HepG2 (cell line): Measurements from ENCODE around the gene TRPC3. TPM values are rescaled to one million over a fixed set of nuclear protein-coding genes. Genes with fewer than 3 reads are reported as not detected.

Experiments used
- ATAC-seq: fragments of 200-7000 bp; cut with Tn5 transposase; 3 replicates; pipeline ENCODE4 v1.9.1; 2020; ENCODE audit warnings: mild to moderate bottlenecking, moderate library complexity
- BruUV-seq: library from RNA; stranded (reverse); fragments of 400-500 nt; replicated peaks from 2 replicates; lab custom pipeline; 2021; lab: Mats Ljungman, UMichigan
- CTCF ChIA-PET: fragments of 300-600 bp; formaldehyde crosslinking; extraction: SDS; loops from one replicate; lab custom pipeline; 2021; ENCODE audit warnings: low total read pairs, inconsistent platforms, low intra/inter-chr PET ratio; lab: Yijun Ruan, JAX
- POLR2A ChIA-PET: fragments of 350-600 bp; sonication (Branson Sonifier 250); formaldehyde crosslinking; loops from one replicate; lab custom pipeline; 2020; ENCODE audit warnings: antibody characterized with exemption, inconsistent platforms; lab: Yijun Ruan, JAX
- DNase-seq: peaks from one replicate; pipeline ENCODE4 v3.0.0-alpha.2; 2015; ENCODE audit warnings: low spot score
- FAIRE-seq: peaks from 3 replicates; lab custom pipeline; 2011; peaks lifted over from hg19 to GRCh38; lab: Jason Lieb, UNC
- H2AFZ ChIP-seq: one replicate; pipeline ENCODE4 v1.6.1; 2011; ENCODE audit warnings: low read length, inconsistent platforms
- H3K27ac ChIP-seq: fragments of 300-600 bp; 3 replicates; pipeline ENCODE4 v1.8.0; 2011; ENCODE audit warnings: mixed run types, mild to moderate bottlenecking, mixed read lengths, low read length, inconsistent platforms; ENCODE audit not compliant: insufficient read depth; ENCODE audit errors: extremely low read length
- H3K27me3 ChIP-seq, 2 experiments: fragments of 200-600 bp in 1 of 2; 2 replicates in 1 of 2; 3 replicates in 1 of 2; pipeline versions ENCODE4 v1.6.0 to v1.8.0; 2011; ENCODE audit warnings: low read length in 2 of 2, mild to moderate bottlenecking in 2 of 2, moderate library complexity in 2 of 2, inconsistent platforms in 1 of 2; ENCODE audit not compliant: insufficient read depth in 2 of 2, control insufficient read depth in 1 of 2
- H3K36me3 ChIP-seq, 2 experiments: fragments of 200-600 bp in 1 of 2; replicated peaks in 1 of 2; 2 replicates in 1 of 2; 3 replicates in 1 of 2; pipeline versions ENCODE4 v1.5.1 to v1.8.0; 2011; ENCODE audit warnings: low read length in 2 of 2, inconsistent platforms in 1 of 2; ENCODE audit not compliant: insufficient read depth in 2 of 2, control insufficient read depth in 1 of 2
- H3K4me1 ChIP-seq: 2 replicates; pipeline ENCODE4 v1.5.1; 2012; ENCODE audit warnings: low read length, inconsistent platforms; ENCODE audit not compliant: insufficient read depth
- H3K4me2 ChIP-seq: 2 replicates; pipeline ENCODE4 v1.6.0; 2011; ENCODE audit warnings: low read depth, low read length, inconsistent platforms
- H3K4me3 ChIP-seq, 3 experiments: fragments of 200-600 bp in 1 of 3; sonication (generic), shearing (Covaris generic) in 1 of 3; replicated peaks in 1 of 3; 2 replicates each; pipeline ENCODE4 v1.5.1; 2011 to 2016; ENCODE audit warnings: low read length in 3 of 3, inconsistent platforms in 2 of 3, low read depth in 2 of 3, mild to moderate bottlenecking in 2 of 3, control low read depth in 1 of 3, mixed read lengths in 1 of 3; ENCODE audit not compliant: insufficient read depth in 1 of 3
- H3K79me2 ChIP-seq: one replicate; pipeline ENCODE4 v1.6.1; 2011; ENCODE audit warnings: low read length, inconsistent platforms; ENCODE audit not compliant: insufficient read depth
- H3K9ac ChIP-seq: 2 replicates; pipeline ENCODE4 v1.6.0; 2011; ENCODE audit warnings: mild to moderate bottlenecking, low read depth, low read length, inconsistent platforms; ENCODE audit not compliant: insufficient read depth
- H3K9me3 ChIP-seq: 2 replicates; pipeline ENCODE4 v1.5.1; 2012; ENCODE audit warnings: mild to moderate bottlenecking, low read length
- H4K20me1 ChIP-seq: 2 replicates; pipeline ENCODE4 v1.6.0; 2011; ENCODE audit warnings: inconsistent platforms, mild to moderate bottlenecking, low read length, moderate library complexity; ENCODE audit not compliant: insufficient read depth
- ARHGAP35 ChIP-seq: sonication (generic); formaldehyde crosslinking; IDR thresholded peaks from 2 replicates; pipeline ENCODE4 v1.9.0; 2022; ENCODE audit warnings: mild to moderate bottlenecking, inconsistent platforms, moderate library complexity, missing genetic modification reagents, borderline replicate concordance
- ARNT2 ChIP-seq: sonication (generic); formaldehyde crosslinking; IDR thresholded peaks from 2 replicates; pipeline ENCODE4 v1.8.0; 2022; ENCODE audit warnings: mild to moderate bottlenecking, low read depth, missing genetic modification reagents, moderate library complexity
- FOXP4 ChIP-seq: sonication (generic); formaldehyde crosslinking; IDR thresholded peaks from 2 replicates; pipeline ENCODE4 v1.4.0; 2020; ENCODE audit warnings: missing genetic modification reagents
- HNRNPH1 ChIP-seq: fragments of 200-400 bp; formaldehyde crosslinking; optimal IDR thresholded peaks from 2 replicates; pipeline ENCODE3; 2017; ENCODE audit warnings: mild to moderate bottlenecking, low read depth, low read length
- KAT7 ChIP-seq: IDR thresholded peaks from 2 replicates; pipeline ENCODE4 v1.6.1; 2018; ENCODE audit warnings: borderline replicate concordance, missing compliant biosample characterization
- MAF1 ChIP-seq: sonication (generic); formaldehyde crosslinking; IDR thresholded peaks from 2 replicates; pipeline ENCODE4 v1.5.0; 2020; ENCODE audit warnings: missing genetic modification reagents, borderline replicate concordance
- MAFF ChIP-seq: IDR thresholded peaks from 2 replicates; pipeline ENCODE4 v1.6.1; 2011; ENCODE audit warnings: low read depth, low read length, improper control_type of control experiment
- SIN3A ChIP-seq: IDR thresholded peaks from 2 replicates; pipeline ENCODE4 v1.6.1; 2011; ENCODE audit warnings: low read depth, mild to moderate bottlenecking, control low read depth, low read length, borderline replicate concordance
- SMARCE1 ChIP-seq: fragments of 450-650 bp; IDR thresholded peaks from 2 replicates; pipeline ENCODE4 v1.6.1; 2017; ENCODE audit warnings: borderline replicate concordance
- TBX2 ChIP-seq: sonication (generic); formaldehyde crosslinking; IDR thresholded peaks from 2 replicates; pipeline ENCODE4 v1.5.0; 2020; ENCODE audit warnings: missing genetic modification reagents, mild to moderate bottlenecking, borderline replicate concordance
- TCF7 ChIP-seq: sonication (generic); IDR thresholded peaks from 2 replicates; pipeline ENCODE4 v1.6.1; 2016; ENCODE audit warnings: antibody characterized with exemption, low read depth
- TSC22D2 ChIP-seq: sonication (generic); formaldehyde crosslinking; IDR thresholded peaks from 2 replicates; pipeline ENCODE4 v1.5.1; 2020; ENCODE audit warnings: missing genetic modification reagents, mild to moderate bottlenecking, borderline replicate concordance
- ZFP62 ChIP-seq: sonication (generic); formaldehyde crosslinking; IDR thresholded peaks from 2 replicates; pipeline ENCODE4 v1.4.0; 2020; ENCODE audit warnings: missing genetic modification reagents
- ZNF7 ChIP-seq: IDR thresholded peaks from 2 replicates; pipeline ENCODE4 v1.6.1; 2016; ENCODE audit warnings: missing biosample characterization, missing genetic modification reagents
- ZNF777 ChIP-seq: sonication (generic); formaldehyde crosslinking; IDR thresholded peaks from 2 replicates; pipeline ENCODE4 v1.4.0; 2020; ENCODE audit warnings: missing genetic modification reagents
- ZNF784 ChIP-seq: sonication (generic); formaldehyde crosslinking; IDR thresholded peaks from 2 replicates; pipeline ENCODE4 v1.5.1; 2020; ENCODE audit warnings: missing genetic modification reagents, mild to moderate bottlenecking, borderline replicate concordance
- WGBS: methylation state at CpG from one replicate; pipeline ENCODE4 v1.1.6; 2017; ENCODE audit warnings: low lambda C conversion rate; 5-methylcytosine and 5-hydroxymethylcytosine counted together
- in situ Hi-C: cut with HindIII; loops from 2 replicates; pipeline ENCODE4 v1.10.0; 2017; ENCODE audit warnings: low pct_unique_long_range_greater_than_20kb; ENCODE audit not compliant: extremely low pct_ligation_motif_present
- intact Hi-C: fragments of 100-400 bp; cut with micrococcal nuclease; formaldehyde crosslinking; loops from one replicate; pipeline ENCODE4 v1.10.0; 2022; ENCODE audit not compliant: unreplicated experiment
- polyA plus RNA-seq, 8 experiments: library from polyadenylated mRNA; depleted of rRNA in 3 of 8; stranded (reverse) in 7 of 8; unstranded in 1 of 8; fragments of >200 nt; fragmentation: Illumina TruSeq in 4 of 8; extraction: Trizol in 4 of 8; gene quantifications; 2 replicates each; pipeline versions ENCODE4 v1.2.1 to v1.2.3, GENCODE V29; 2011 to 2016; ENCODE audit warnings: low read depth in 4 of 8, missing spikeins in 1 of 8, mixed read lengths in 1 of 8; ENCODE audit not compliant: insufficient read depth in 1 of 8
- total RNA-seq, 5 experiments: library from RNA; depleted of rRNA; stranded (reverse); fragments of >200 nt; fragmentation: Illumina TruSeq; extraction: Trizol; gene quantifications; 2 replicates each; pipeline ENCODE4 v1.2.3, GENCODE V29; 2016; ENCODE audit warnings: low read depth in 1 of 5
- TF ChIP-seq, protein P1 (sequence below), 2 experiments: sonication (generic) in 1 of 2; formaldehyde crosslinking in 1 of 2; IDR thresholded peaks; 2 replicates each; pipeline versions ENCODE4 v1.4.0 to v1.6.1; 2018 to 2020; ENCODE audit warnings: missing genetic modification reagents in 2 of 2, borderline replicate concordance in 1 of 2, low read depth in 1 of 2, mild to moderate bottlenecking in 1 of 2, missing biosample characterization in 1 of 2
- TF ChIP-seq, protein P2 (sequence below): sonication (generic); formaldehyde crosslinking; IDR thresholded peaks from 2 replicates; pipeline ENCODE4 v1.4.0; 2020; ENCODE audit warnings: mild to moderate bottlenecking, missing genetic modification reagents

TRPC3 gene
- total and polyA plus RNA-seq, 2 of the 13 experiments (the other 11 are each of a cell fraction or from before 2014, with no cell fraction given) = not detected

GRCh38 chr4:121990489-121990888, 38.6 kb upstream of the TRPC3 start:
- H3K9ac ChIP-seq = no peak overlapping the region
- POLR2A ChIA-PET = no interaction called here
- H3K36me3 ChIP-seq = no peaks in the 10 kb centered on the region
- no TSS peak for BruUV-seq
- DNase-seq (no peak), ATAC-seq (no peak), FAIRE-seq (no peak)
- H3K4me1 ChIP-seq = no peaks in the 10 kb centered on the region
- WGBS = 25% methylated on average over 6 of the region's 6 CpGs
- no peak overlapping the region for H3K27ac ChIP-seq
- no peak overlapping the region for H3K4me2 ChIP-seq
- in situ Hi-C loops (no loop called here), intact Hi-C loops (no loop called here)
- H3K4me3 ChIP-seq = no peak overlapping the region
- no peak overlapping the region for H2AFZ ChIP-seq
- H3K79me2 ChIP-seq = no peaks in the 10 kb centered on the region
- CTCF ChIA-PET = no interaction called here
- no peaks in the 10 kb centered on the region for H3K9me3 ChIP-seq
- no peaks in the 10 kb centered on the region for H4K20me1 ChIP-seq
- H3K27me3 ChIP-seq = 0 out of 5 replicates have a peak, but pooled peaks cover 0 to 3% of the 10 kb centered on the region in 2 experiments
- TF ChIP-seq KAT7 (CRISPR knock-in tag) = no peak
- TF ChIP-seq ZNF777 (CRISPR knock-in tag) = no peak
- no peak for TF ChIP-seq ZNF784 (CRISPR knock-in tag)
- no peak for TF ChIP-seq SMARCE1
- TF ChIP-seq, protein P1, sequence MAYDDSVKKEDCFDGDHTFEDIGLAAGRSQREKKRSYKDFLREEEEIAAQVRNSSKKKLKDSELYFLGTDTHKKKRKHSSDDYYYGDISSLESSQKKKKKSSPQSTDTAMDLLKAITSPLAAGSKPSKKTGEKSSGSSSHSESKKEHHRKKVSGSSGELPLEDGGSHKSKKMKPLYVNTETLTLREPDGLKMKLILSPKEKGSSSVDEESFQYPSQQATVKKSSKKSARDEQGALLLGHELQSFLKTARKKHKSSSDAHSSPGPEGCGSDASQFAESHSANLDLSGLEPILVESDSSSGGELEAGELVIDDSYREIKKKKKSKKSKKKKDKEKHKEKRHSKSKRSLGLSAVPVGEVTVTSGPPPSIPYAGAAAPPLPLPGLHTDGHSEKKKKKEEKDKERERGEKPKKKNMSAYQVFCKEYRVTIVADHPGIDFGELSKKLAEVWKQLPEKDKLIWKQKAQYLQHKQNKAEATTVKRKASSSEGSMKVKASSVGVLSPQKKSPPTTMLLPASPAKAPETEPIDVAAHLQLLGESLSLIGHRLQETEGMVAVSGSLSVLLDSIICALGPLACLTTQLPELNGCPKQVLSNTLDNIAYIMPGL (CRISPR knock-in tag; IDR thresholded peaks at IDR 0.05; ENCODE audit: borderline replicate concordance in 1 of 2, low read depth in 1 of 2) = no peak
- no peak for TF ChIP-seq ZFP62 (CRISPR knock-in tag)
- TF ChIP-seq TSC22D2 (CRISPR knock-in tag) = no peak
- TF ChIP-seq ARHGAP35 (CRISPR knock-in tag) = no peak
- TF ChIP-seq MAF1 = no peak
- TF ChIP-seq MAFF = no peak
- TF ChIP-seq TCF7 = no peak
- TF ChIP-seq, protein P2, sequence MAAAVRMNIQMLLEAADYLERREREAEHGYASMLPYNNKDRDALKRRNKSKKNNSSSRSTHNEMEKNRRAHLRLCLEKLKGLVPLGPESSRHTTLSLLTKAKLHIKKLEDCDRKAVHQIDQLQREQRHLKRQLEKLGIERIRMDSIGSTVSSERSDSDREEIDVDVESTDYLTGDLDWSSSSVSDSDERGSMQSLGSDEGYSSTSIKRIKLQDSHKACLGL (CRISPR knock-in tag) = no peak
- no peak for TF ChIP-seq FOXP4
- TF ChIP-seq ARNT2 (CRISPR knock-in tag) = no peak
- no peak for TF ChIP-seq ZNF7 (CRISPR knock-in tag)
- TF ChIP-seq TBX2 (CRISPR knock-in tag) = no peak
- no peak for TF ChIP-seq SIN3A
- TF ChIP-seq HNRNPH1 = no peak
